Activated naive CD4-positive, alpha-beta T cell treated with anti-CD3 and anti-CD28 coated beads, Interleukin-2, amount 50 U/mL, for 24 hours (primary cell): ENCODE results near the gene FNDC5.

Experiments
- H3K27ac Mint-ChIP-seq: one replicate; pipeline ENCODE4 v1.8.0; 2021; ENCODE audit warnings: mild to moderate bottlenecking, mixed read lengths
- H3K27me3 Mint-ChIP-seq: one replicate; pipeline ENCODE4 v1.8.0; 2021; ENCODE audit warnings: mixed read lengths
- H3K36me3 Mint-ChIP-seq: one replicate; pipeline ENCODE4 v1.8.0; 2021; ENCODE audit warnings: mixed read lengths
- H3K4me1 Mint-ChIP-seq: one replicate; pipeline ENCODE4 v1.8.0; 2021; ENCODE audit warnings: mixed read lengths
- H3K4me3 Mint-ChIP-seq: one replicate; pipeline ENCODE4 v1.8.0; 2021; ENCODE audit warnings: mild to moderate bottlenecking, mixed read lengths
- H3K9me3 Mint-ChIP-seq: one replicate; pipeline ENCODE4 v1.8.0; 2021; ENCODE audit warnings: mixed read lengths

The FNDC5 gene

GRCh38 chr1:32891630-32892029, 20.9 kb upstream of the FNDC5 start:
- peaks cover 9% of the 10 kb centered on the region for H3K4me1 Mint-ChIP-seq
- no peaks in the 10 kb centered on the region for H3K9me3 Mint-ChIP-seq
- H3K27me3 Mint-ChIP-seq, result peaks cover 43% of the 10 kb centered on the region
- H3K36me3 Mint-ChIP-seq, result no peaks in the 10 kb centered on the region
- no peak overlapping the region for H3K27ac Mint-ChIP-seq
- H3K4me3 Mint-ChIP-seq, result peak overlapping the region; percentile 69

DNA sequence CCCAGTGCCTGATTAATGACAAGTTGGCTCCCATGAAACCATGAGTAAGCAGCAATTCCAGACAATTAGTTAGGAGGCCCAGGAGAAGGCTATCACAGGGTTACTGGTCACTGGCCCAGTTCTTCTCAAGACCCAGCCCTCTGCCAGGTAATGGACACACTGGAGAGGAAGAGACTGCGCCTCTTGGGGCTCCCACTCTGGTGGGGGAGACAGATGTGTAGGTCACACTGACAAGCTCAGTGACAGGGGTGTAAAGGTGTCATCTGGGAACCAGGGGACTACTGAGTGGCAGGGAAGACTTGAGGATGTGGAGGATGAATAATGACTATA, 20.5 kb upstream of the FNDC5 start:
- Mint-ChIP-seq H3K27me3 (peaks cover 43% of the 10 kb centered on the region), H3K36me3 (no peaks in the 10 kb centered on the region), H3K4me3 (no peak overlapping the region), H3K27ac (no peak overlapping the region), H3K4me1 (peaks cover 9% of the 10 kb centered on the region), H3K9me3 (no peaks in the 10 kb centered on the region)

DNA sequence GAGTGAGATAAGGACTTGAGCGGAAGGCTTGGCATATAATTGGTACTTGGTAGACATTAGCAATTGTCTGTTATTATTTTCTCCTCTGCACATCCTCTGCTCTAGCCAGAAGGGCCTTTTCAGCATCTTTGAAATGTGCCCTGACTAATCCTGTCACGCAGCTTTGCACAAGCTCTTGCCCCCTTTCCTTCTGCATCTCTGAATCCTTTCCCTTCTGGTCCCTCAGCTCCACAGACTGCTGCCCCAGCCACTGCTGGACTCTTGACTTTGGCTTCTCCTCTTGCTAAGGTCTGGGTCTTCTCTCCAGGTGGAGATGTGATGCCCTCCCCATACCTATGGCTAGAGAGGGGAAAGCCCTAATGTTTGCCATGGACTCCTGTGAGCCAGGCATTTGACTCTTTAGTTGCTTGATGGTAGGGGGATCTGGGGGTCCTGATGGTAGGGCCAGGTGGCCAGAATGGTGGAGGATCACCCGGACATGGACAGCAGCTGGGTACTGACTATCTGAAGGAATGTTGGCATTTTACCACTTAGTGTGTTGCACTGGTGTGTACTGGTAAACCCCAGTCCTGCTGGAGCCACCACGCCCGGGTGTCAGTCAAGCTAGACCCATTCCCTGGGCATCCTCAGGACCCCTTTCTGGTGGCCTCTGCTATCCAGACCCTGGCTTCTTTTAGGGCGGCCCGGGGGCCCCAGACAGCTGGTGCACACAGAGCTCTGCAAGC, 20.0 kb upstream of the FNDC5 start:
- Mint-ChIP-seq H3K9me3 (no peaks in the 10 kb centered on the region), H3K36me3 (no peaks in the 10 kb centered on the region), H3K27ac (no peak overlapping the region), H3K4me3 (no peak overlapping the region), H3K27me3 (peaks cover 42% of the 10 kb centered on the region), H3K4me1 (peaks cover 9% of the 10 kb centered on the region)

GRCh38 chr1:32889731-32890278, 19.1 kb upstream of the FNDC5 start:
- Mint-ChIP-seq H3K9me3 (no peaks in the 10 kb centered on the region), H3K4me1 (peaks cover 9% of the 10 kb centered on the region), H3K27me3 (peaks cover 47% of the 10 kb centered on the region), H3K4me3 (no peak overlapping the region), H3K27ac (no peak overlapping the region), H3K36me3 (no peaks in the 10 kb centered on the region)

- Mint-ChIP-seq H3K9me3 (no peaks in the 10 kb centered on the region), H3K4me3 (no peak overlapping the region), H3K27me3 (peaks cover 47% of the 10 kb centered on the region), H3K36me3 (no peaks in the 10 kb centered on the region), H3K4me1 (peaks cover 9% of the 10 kb centered on the region), H3K27ac (no peak overlapping the region)
These were observed 18.1 kb upstream of the FNDC5 start for GRCh38 chr1:32888677-32889420.

- H3K4me3 Mint-ChIP-seq, result no peak overlapping the region
- peaks cover 46% of the 10 kb centered on the region for H3K27me3 Mint-ChIP-seq
- no peaks in the 10 kb centered on the region for H3K36me3 Mint-ChIP-seq
- H3K9me3 Mint-ChIP-seq, result no peaks in the 10 kb centered on the region
- peaks cover 9% of the 10 kb centered on the region for H3K4me1 Mint-ChIP-seq
- no peak overlapping the region for H3K27ac Mint-ChIP-seq
These were observed 17.4 kb upstream of the FNDC5 start for GRCh38 chr1:32888134-32888533.

- no peaks in the 10 kb centered on the region for H3K9me3 Mint-ChIP-seq
- no peak overlapping the region for H3K4me3 Mint-ChIP-seq
- peaks cover 44% of the 10 kb centered on the region for H3K27me3 Mint-ChIP-seq
- H3K27ac Mint-ChIP-seq, result no peak overlapping the region
- H3K4me1 Mint-ChIP-seq, result peaks cover 8% of the 10 kb centered on the region
- no peaks in the 10 kb centered on the region for H3K36me3 Mint-ChIP-seq
These were observed 16.9 kb upstream of the FNDC5 start for GRCh38 chr1:32887623-32888022.

DNA sequence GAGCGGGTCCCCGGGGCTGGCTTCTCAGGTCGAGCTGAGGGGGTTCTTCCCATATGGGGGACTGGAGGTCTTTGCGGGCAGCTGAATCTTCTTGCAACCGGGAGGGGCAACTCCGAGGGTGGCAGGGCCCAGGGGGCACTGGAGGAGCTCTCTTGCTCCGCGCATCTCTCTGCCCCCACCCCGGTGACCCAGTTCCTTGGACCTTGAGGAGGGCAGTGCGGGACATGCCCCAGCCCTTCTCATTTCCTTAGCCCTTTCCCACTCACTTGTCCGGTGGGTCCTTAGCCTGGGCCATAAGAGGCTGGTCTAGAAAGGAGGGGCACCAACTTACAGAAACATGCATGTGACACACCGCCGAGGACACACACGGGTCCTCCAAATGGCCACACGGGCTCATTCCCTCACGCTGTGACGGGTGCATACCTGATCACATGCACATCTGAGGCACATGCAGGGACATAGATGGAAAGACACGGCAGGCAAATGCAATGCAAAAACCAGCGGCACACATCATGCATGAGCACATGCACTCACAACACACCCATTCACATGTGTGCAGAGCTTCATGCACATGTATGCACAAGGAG, 16.2 kb upstream of the FNDC5 start:
- Mint-ChIP-seq H3K27me3 (peaks cover 37% of the 10 kb centered on the region), H3K27ac (peak overlapping the region; percentile 26), H3K36me3 (no peaks in the 10 kb centered on the region), H3K4me1 (peaks cover 1% of the 10 kb centered on the region), H3K9me3 (no peaks in the 10 kb centered on the region), H3K4me3 (no peak overlapping the region)

GRCh38 chr1:32886004-32886827, 15.5 kb upstream of the FNDC5 start, which contains the start of gene HPCA:
Gene HPCA, plus strand, starts transcription at chr1:32886491. Its CDS starts 2,408 bp downstream, at chr1:32888899.
- no peaks in the 10 kb centered on the region for H3K9me3 Mint-ChIP-seq
- H3K4me3 Mint-ChIP-seq, result no peak within 1 kb of the TSS
- H3K4me1 Mint-ChIP-seq, result no peaks in the 10 kb centered on the region
- peak within 1 kb of the TSS; percentile 26 for H3K27ac Mint-ChIP-seq
- no peaks in the 10 kb centered on the region for H3K36me3 Mint-ChIP-seq
- peaks cover 32% of the 10 kb centered on the region for H3K27me3 Mint-ChIP-seq

DNA sequence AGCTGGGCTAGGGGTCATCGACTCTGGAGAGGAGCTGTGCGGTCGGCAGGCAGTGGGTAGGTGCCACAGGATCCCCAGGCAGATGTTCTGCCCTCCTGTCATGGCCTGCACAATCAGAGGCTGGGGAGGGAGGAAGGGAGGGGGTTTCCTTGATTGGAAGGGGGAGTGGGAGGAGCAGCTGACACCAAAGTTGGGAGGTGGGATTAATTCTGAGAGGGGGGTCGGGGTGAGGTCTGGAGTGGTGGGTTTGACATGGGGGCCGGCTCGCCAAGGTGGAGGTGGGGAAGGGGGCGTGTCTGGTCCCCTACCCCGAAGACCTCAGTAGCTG, 14.9 kb upstream of the FNDC5 start:
- Mint-ChIP-seq H3K36me3 (no peaks in the 10 kb centered on the region), H3K27ac (no peak overlapping the region), H3K27me3 (peaks cover 29% of the 10 kb centered on the region), H3K4me3 (no peak overlapping the region), H3K4me1 (no peaks in the 10 kb centered on the region), H3K9me3 (no peaks in the 10 kb centered on the region)

DNA sequence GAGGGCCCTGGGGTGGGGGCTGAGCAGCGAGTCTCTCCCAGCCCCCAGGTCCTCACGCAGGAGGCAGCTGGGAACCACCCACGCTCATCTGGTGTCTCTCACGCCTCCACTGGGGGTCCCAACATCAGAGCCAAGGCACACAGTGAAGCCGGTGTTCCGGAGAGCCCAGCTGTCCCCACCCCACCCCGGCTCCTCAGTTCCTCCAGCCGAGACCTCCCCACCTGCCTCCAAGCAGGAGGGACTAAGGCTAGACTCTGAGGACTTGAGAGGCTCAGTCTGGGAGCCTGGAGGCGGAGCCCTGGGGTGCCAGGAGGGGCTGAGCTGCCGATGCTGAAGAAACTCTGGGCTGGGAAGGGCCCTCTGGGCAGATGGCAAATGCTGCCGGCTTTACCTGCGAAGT, 14.0 kb upstream of the FNDC5 start:
- Mint-ChIP-seq H3K4me1 (no peaks in the 10 kb centered on the region), H3K4me3 (no peak overlapping the region), H3K9me3 (no peaks in the 10 kb centered on the region), H3K36me3 (no peaks in the 10 kb centered on the region), H3K27me3 (peaks cover 20% of the 10 kb centered on the region), H3K27ac (no peak overlapping the region)

- Mint-ChIP-seq H3K27ac (no peak overlapping the region), H3K36me3 (no peaks in the 10 kb centered on the region), H3K9me3 (no peaks in the 10 kb centered on the region), H3K27me3 (peaks cover 15% of the 10 kb centered on the region), H3K4me1 (no peaks in the 10 kb centered on the region), H3K4me3 (no peak overlapping the region)
These were observed 13.3 kb upstream of the FNDC5 start for GRCh38 chr1:32884032-32884372.

DNA sequence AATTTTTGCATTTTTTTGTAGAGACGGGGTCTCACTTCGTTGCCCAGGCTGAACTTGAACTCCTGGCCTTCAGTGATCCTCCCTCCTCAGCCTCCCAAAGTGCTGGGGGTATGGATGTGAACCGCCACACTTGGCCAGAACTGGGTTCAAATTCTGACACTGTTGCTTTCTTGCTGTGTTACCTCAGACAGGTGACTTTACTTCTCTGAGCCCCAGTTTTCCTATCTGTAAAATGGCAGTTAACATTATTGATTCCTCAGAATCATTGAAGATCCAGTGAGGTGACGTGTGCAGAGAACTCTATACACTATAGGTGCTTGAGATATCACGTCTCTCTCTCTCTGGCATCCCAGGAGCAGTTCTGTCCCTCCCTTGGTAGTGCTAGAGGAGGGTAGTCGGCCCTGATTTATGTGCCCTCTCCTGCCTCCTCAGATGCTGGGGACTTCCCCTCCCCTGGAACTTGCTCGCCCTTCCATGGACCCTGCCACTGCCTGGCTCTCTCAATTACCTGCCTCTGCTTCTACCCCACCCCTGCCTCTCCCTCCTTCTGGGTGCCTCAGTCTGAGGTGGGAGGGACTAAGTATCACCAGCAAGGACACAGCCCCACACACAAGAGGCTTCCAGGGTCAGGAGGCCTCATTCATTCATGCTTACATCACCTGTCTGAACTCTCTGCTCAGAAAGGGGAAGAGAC, 12.8 kb upstream of the FNDC5 start:
- no peaks in the 10 kb centered on the region for H3K4me1 Mint-ChIP-seq
- H3K9me3 Mint-ChIP-seq, result no peaks in the 10 kb centered on the region
- no peak overlapping the region for H3K4me3 Mint-ChIP-seq
- H3K27ac Mint-ChIP-seq, result no peak overlapping the region
- H3K36me3 Mint-ChIP-seq, result no peaks in the 10 kb centered on the region
- H3K27me3 Mint-ChIP-seq, result peaks cover 14% of the 10 kb centered on the region

- Mint-ChIP-seq H3K36me3 (no peaks in the 10 kb centered on the region), H3K9me3 (no peaks in the 10 kb centered on the region), H3K4me1 (no peaks in the 10 kb centered on the region), H3K4me3 (no peak overlapping the region), H3K27ac (no peak overlapping the region), H3K27me3 (peaks cover 13% of the 10 kb centered on the region)
These were observed 11.4 kb upstream of the FNDC5 start for GRCh38 chr1:32881871-32882850.
